HL-60 (cell line): ENCODE data around the gene PDGFA.

Experiments
- DNase-seq, 2 experiments: peaks; one replicate each; pipeline ENCODE4 v3.0.0-alpha.2; 2010 to 2020; ENCODE audit warnings: low read depth in 1 of 2, low spot score in 1 of 2
- H3K27ac ChIP-seq: fragments of 250-450 bp; sonication (Bioruptor Pico); replicated peaks from 2 replicates; pipeline ENCODE4 v1.5.1; 2020; ENCODE audit warnings: mild to moderate bottlenecking, moderate library complexity
- H3K27me3 ChIP-seq: fragments of 250-450 bp; sonication (Bioruptor Pico); 2 replicates; pipeline ENCODE4 v1.5.1; 2021; ENCODE audit warnings: mild to moderate bottlenecking, moderate library complexity; ENCODE audit not compliant: insufficient read depth, poor library complexity, severe bottlenecking
- H3K4me3 ChIP-seq: replicated peaks from 2 replicates; pipeline ENCODE4 v1.5.1; 2011; ENCODE audit warnings: mild to moderate bottlenecking, control low read depth, low read length; ENCODE audit not compliant: insufficient read depth
- CTCF ChIP-seq: IDR thresholded peaks from one replicate; pipeline ENCODE4 v1.5.1; 2011; ENCODE audit warnings: low read length, control low read depth, inconsistent platforms; ENCODE audit not compliant: insufficient read depth
- GABPA ChIP-seq: IDR thresholded peaks from 2 replicates; pipeline ENCODE4 v1.6.1; 2012; ENCODE audit warnings: low read depth
- POLR2AphosphoS5 ChIP-seq: IDR thresholded peaks from 2 replicates; pipeline ENCODE4 v1.6.1; 2012; ENCODE audit warnings: low read depth
- REST ChIP-seq: IDR thresholded peaks from 2 replicates; pipeline ENCODE4 v1.6.1; 2012; ENCODE audit warnings: low read depth; ENCODE audit not compliant: insufficient replicate concordance
- SPI1 ChIP-seq: IDR thresholded peaks from 2 replicates; pipeline ENCODE4 v1.6.1; 2012; ENCODE audit warnings: low read depth, mild to moderate bottlenecking, borderline replicate concordance

Gene PDGFA

GRCh38 chr7:454356-455109 lies 65.1 kb downstream of the PDGFA start:
- no peak overlapping the region for H3K4me3 ChIP-seq
- peaks cover 22% of the 10 kb centered on the region for H3K27me3 ChIP-seq
- H3K27ac ChIP-seq: no peak overlapping the region
- DNase-seq: no peak
- TF ChIP-seq REST (no peak), CTCF (no peak), POLR2AphosphoS5 (no peak), GABPA (no peak), SPI1 (no peak)

GRCh38 chr7:453597-454306 lies 65.9 kb downstream of the PDGFA start:
- Histone ChIP-seq H3K27me3 (peaks cover 24% of the 10 kb centered on the region), H3K27ac (no peak overlapping the region), H3K4me3 (no peak overlapping the region)
- no peak for TF ChIP-seq CTCF
- no peak for TF ChIP-seq REST
- DNase-seq: no peak

GRCh38 chr7:452791-453455 lies 66.7 kb downstream of the PDGFA start:
- peaks cover 25% of the 10 kb centered on the region for H3K27me3 ChIP-seq
- H3K4me3 ChIP-seq: no peak overlapping the region
- no peak overlapping the region for H3K27ac ChIP-seq
- no peak for TF ChIP-seq GABPA
- TF ChIP-seq POLR2AphosphoS5: no peak
- no peak for TF ChIP-seq SPI1
- TF ChIP-seq REST: no peak
- TF ChIP-seq CTCF: no peak
- no peak for DNase-seq
